Kidney capillary endothelial cell (primary cell): ENCODE results near the gene TOM1L1.

Experiments
- DNase-seq: peaks from one replicate; pipeline ENCODE4 v3.0.0-alpha.2; 2018; ENCODE audit warnings: low spot score

The TOM1L1 gene

GRCh38 chr17:54947396-54947795, 46.7 kb downstream of the TOM1L1 start:
- no peak for DNase-seq

DNA sequence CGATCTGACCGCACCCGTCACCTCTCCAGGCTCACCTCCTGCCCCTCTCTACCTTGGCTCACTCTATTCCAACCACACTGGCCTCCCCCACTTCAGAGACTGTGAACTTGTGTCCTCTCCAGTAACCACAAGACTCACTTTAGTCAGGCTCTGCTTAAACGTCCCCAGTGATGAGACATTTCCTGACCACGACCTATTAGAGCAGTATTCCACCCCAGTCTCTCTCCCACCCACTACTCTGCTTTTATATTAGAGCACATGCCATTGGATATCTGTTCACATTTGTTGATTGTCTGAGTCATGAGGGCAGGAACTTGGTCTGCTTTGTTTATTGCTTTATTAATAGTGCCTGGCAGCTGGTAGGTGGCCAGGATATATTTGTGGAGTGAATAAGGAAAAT, 47.7 kb downstream of the TOM1L1 start:
- peak; percentile 66 for DNase-seq

GRCh38 chr17:54950116-54950515, 49.5 kb downstream of the TOM1L1 start:
- no peak for DNase-seq

DNA sequence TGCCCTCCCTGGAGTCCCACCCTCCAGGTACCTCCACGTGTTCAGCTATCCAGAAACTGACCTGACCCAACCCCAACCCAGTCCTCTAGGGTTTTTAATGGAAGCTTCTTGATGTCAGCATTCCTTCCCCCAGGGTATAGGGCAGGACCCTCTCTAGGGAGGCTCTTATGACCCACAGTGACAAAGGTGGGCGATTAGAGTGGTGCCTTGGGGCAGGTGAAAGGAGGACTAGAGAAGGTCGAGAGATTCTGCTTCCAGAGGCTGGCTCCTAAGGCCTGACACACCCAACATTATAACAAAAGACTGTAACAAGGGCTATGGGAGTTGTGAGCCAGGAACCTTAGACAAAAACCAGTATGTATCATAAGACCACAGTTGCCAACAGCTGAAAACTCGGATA, 50.6 kb downstream of the TOM1L1 start:
- no peak for DNase-seq

DNA sequence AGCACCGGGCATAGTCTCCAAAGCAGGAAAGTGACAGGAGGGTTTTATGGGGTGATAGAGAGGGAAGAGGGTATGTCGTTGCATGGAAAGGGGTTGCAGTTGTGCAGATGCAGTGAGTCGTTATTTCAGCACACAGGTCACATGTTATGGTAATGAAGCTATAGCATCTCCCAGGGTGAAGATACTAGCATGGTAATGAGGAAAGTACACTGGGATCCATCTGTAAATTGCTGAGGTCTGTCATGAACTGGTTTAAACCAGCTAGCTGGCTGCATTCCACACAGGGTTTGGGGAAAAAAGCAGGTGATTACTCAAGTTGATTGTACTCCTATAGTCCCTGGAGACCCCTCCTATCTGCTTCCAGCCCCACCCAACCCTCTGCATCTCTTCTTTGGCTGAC, 56.1 kb downstream of the TOM1L1 start:
- DNase-seq, result no peak

DNA sequence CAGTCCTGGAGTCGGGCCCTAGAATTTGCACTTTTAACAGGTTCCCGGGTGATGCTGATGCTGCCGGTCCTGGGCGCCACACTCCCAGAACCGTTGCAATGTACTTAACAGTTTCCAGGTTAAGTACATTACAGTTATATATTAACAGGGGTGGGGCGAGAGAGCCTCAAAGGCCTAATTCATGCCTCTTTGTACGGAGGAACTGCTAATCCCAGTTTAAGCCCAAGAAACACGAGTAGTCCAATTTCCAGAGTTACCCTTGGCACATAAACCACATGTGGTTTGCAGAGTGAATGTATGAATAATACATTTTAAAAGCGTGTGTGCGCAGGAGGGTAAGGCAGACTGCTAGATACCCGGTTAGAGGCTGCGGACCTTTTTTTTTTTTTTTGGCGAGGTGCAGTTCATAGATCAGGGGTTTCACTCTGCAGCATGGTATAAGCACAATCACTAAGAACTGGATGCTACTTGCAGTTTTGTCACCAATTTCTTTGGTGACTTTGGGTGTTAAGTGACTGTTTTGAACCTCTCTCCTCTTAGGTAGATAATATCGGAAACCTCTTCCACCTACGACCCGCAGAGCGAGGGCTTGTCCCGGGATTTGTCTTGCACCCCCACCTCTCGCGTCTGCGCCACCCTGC, 67.1 kb downstream of the TOM1L1 start:
- DNase-seq, result no peak

DNA sequence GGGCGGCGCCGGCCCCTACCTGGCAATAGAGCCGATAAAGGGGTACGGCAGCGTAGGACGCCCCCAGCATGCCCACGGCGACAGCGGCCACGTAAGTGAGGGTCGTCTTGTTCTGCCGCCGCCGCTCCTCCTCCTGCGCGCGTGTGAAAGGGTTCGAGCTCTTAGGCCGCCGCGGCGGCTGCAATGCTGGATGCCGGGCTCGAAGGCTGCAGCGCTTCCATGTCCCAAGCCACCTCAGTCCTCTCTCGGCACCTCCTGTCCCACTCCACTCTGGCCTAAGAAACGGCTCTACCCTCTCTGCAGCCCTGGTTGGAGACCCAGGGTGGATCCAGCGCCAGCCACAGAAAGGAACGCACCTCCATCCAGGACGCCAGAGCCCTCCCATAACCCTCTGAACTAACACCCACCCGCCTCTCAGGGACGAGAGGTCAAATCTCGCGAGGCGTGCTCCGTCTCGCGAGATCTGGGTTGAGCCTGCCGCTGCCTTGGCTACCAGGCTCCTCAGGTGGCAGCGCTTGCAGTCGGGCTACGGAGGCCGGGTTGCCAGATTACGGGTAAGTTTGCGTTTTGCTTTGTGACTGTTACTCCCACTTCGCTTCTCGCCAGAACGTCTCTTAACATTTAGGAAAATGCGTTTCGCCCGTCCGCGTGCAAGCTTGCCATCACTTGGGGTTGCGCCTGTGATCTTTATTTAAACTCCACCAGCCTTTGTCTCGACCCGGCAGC, 67.8 kb downstream of the TOM1L1 start, which contains the start of the genes COX11 and STXBP4:
Gene COX11, minus strand, starts transcription at position 393 of the 726 bp plus-strand sequence. Its CDS starts 8 bp downstream, at position 385.
Gene STXBP4, plus strand, starts transcription at position 504 of the 726 bp plus-strand sequence. CDS start 17,455 bp downstream, outside the sequence.
- peak; percentile 94 for DNase-seq

DNA sequence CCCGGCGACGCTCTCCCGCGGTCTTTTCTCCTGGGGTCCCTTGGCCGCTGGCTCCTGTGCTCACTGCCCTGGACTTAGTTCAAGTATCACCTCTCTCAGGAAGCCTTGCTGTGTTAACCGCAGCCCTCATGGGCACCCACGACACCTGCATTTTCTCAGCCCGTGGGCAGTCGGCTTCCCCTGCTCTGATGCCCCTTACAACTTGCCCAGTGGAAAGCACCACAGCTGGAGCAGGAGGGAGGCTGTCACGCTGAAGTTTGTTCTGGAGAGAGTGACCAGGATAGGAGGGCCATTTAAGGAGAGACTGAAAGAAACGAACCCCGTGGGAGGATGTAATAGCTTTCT, 68.3 kb downstream of the TOM1L1 start:
- peak; percentile 38 for DNase-seq

- no peak for DNase-seq
Observed at GRCh38 chr17:54969658-54970572, 69.3 kb downstream of the TOM1L1 start.

DNA sequence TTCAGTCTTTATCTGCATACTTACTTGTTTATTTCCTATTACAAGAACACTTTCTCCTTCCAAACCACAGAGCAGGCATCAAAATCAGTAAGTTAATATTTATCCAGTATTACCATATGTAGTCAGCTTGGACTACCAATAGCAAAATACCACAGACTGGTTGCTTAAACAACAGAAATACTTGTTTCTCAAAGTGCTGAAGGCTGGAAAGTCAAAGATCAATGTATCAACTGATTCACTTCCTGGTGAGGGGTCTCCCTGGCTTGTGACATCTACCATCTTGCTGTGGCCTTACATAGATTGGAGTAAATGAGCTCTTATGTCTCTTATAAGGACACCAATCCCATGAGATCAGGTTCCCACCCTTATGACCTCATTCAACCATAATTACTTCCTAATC, 70.5 kb downstream of the TOM1L1 start:
- no peak for DNase-seq

DNA sequence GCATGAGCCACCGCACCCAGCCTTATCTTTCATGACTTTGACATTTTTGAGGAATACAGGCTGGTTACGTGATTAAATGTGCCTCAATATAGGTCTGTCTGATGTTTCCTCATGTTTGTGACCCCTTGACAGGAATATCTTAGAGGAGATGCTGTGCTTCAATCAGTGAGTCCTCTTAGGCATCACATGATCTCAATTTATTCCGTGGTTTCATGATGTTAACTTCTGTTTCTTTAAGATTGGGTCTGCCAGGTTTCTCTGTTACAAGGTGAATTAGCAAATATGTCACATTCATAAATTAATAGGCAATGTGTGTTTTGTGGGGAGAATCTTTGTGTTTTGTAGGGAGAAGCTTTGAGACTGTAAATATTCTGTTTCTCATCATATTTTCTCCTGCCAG, 71.2 kb downstream of the TOM1L1 start:
- no peak for DNase-seq

- DNase-seq, result no peak
Observed at GRCh38 chr17:54972406-54973138, 71.9 kb downstream of the TOM1L1 start.

- no peak for DNase-seq
Observed at GRCh38 chr17:54974759-54975158, 74.1 kb downstream of the TOM1L1 start.

DNA sequence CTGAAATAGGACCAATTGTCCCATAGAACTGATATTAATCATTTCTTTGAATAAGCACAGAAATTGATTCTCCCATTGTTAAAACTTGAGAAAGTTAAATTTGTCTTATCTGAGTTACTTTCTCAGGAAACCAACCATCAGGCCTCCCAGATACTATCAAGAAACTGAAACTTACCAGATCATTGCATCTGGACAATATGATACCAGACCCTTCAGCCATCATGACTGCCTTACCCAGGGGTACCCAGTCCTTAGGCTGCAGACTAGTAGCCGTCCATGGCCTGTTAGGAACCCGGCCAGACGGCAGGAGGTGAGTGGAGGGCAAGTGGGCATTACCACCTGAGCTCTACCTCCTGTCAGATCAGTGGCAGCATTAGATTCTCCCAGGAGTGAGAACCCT, 75.7 kb downstream of the TOM1L1 start:
- no peak for DNase-seq

GRCh38 chr17:54977744-54978143, 77.1 kb downstream of the TOM1L1 start:
- DNase-seq, result no peak

- no peak for DNase-seq
Observed at GRCh38 chr17:54979657-54980056, 79.0 kb downstream of the TOM1L1 start.

DNA sequence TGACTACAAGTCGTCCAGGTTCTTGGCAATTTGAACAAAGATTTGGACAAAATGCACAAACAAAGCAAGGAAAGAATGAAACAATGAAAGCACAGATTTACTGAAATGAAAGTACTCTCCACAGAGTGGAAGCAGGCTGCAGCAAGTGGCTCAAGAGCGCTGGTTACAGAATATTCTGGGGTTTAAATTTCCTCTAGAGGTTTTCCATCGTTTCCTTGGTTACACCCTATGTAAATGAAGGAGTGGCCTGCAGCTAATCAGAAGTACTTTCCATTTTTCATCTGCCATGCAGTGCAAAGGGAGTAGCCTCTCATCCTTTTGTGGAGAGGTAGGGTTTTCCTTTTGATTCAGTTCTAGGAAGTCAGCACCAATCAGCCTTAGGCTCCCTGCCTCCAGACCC, 79.7 kb downstream of the TOM1L1 start:
- DNase-seq, result no peak

GRCh38 chr17:54982399-54982798, 81.7 kb downstream of the TOM1L1 start:
- DNase-seq, result no peak

DNA sequence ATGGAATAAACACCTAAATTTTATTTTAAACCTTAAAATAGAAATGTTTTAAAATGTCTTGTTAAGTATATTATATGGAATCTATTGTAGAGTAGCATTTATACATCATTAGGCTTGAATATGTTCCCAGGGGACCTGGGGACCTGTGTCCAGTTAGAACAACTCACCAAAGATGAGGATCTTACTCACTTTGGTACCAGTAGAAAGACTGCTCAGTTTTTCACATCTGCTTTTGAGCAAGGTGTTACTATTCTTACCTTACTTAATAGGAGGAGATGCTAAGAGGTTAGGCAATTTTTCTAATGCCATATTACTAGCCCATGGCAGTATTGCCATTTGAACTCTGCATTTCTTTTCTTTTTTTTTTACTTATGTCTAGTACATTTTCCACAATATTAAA, 82.6 kb downstream of the TOM1L1 start:
- no peak for DNase-seq

- no peak for DNase-seq
Observed at GRCh38 chr17:54985476-54985875, 84.8 kb downstream of the TOM1L1 start.

DNA sequence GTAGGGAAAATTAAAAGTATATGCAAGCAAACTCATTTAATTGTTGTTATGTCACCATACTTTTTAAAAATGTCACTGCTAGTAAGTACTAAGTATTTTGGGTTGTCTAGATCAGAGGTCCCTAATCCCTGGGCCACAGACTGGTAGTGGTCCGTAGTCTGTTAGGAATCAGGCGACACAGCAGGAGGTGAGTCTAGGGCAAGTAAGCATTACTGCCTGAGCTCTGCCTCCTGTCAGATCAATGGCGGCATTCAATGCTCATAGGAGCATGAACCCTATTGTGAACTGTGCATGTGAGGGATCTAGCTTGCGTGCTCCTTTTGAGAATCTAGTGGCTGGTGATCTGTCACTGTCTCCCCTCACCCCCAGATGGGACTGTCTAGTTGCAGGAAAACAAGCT, 89.5 kb downstream of the TOM1L1 start:
- DNase-seq, result no peak

GRCh38 chr17:54991567-54991966, 90.9 kb downstream of the TOM1L1 start:
- no peak for DNase-seq
